DOHH2 (cell line): ENCODE data around the gene UBE2E1.
"Not testable (repeated sequence)": the region's sequence is repeated elsewhere in the genome, so short reads cannot be mapped to it uniquely, and the experiment has no call there.

ENCODE experiments used
- H3F3A ChIP-seq: fragments of 200-600 bp; sonication (generic), shearing (Covaris generic); 2 replicates; pipeline ENCODE4 v1.6.0; 2016; ENCODE audit warnings: antibody characterized with exemption, mild to moderate bottlenecking; ENCODE audit not compliant: control insufficient read depth, insufficient read depth
- H3K27ac ChIP-seq: fragments of 200-600 bp; sonication (generic); 2 replicates; pipeline ENCODE4 v1.5.1; 2014; ENCODE audit warnings: low read depth, mild to moderate bottlenecking, low read length, moderate library complexity
- H3K27me3 ChIP-seq: fragments of 200-600 bp; sonication (generic); 2 replicates; pipeline ENCODE4 v1.6.1; 2014; ENCODE audit warnings: mild to moderate bottlenecking, low read length, mixed read lengths; ENCODE audit not compliant: control insufficient read depth
- H3K36me3 ChIP-seq: fragments of 200-600 bp; sonication (generic); 2 replicates; pipeline ENCODE4 v1.6.1; 2014; ENCODE audit warnings: mild to moderate bottlenecking, low read length, moderate library complexity, mixed read lengths; ENCODE audit not compliant: control insufficient read depth
- H3K4me1 ChIP-seq: fragments of 200-600 bp; sonication (generic); 2 replicates; pipeline ENCODE4 v1.6.1; 2014; ENCODE audit warnings: mild to moderate bottlenecking, low read length, mixed read lengths; ENCODE audit not compliant: control insufficient read depth
- H3K4me2 ChIP-seq: fragments of 200-600 bp; sonication (generic); 2 replicates; pipeline ENCODE4 v1.6.0; 2014; ENCODE audit warnings: mild to moderate bottlenecking, low read length, moderate library complexity
- H3K4me3 ChIP-seq: fragments of 200-600 bp; sonication (generic); 2 replicates; pipeline ENCODE4 v1.5.1; 2014; ENCODE audit warnings: mild to moderate bottlenecking, low read length, mixed read lengths
- H3K79me2 ChIP-seq: fragments of 200-600 bp; sonication (generic); 2 replicates; pipeline ENCODE4 v1.6.1; 2014; ENCODE audit warnings: mild to moderate bottlenecking, low read length, mixed read lengths; ENCODE audit not compliant: control insufficient read depth
- H3K9me2 ChIP-seq: fragments of 200-600 bp; sonication (generic); replicated peaks from 2 replicates; pipeline ENCODE4 v1.6.1; 2014; ENCODE audit warnings: mild to moderate bottlenecking, low read length, mixed read lengths; ENCODE audit not compliant: control insufficient read depth
- H3K9me3 ChIP-seq: fragments of 200-600 bp; sonication (generic); 2 replicates; pipeline ENCODE4 v1.6.1; 2014; ENCODE audit warnings: antibody characterized with exemption, low read length, mixed read lengths; ENCODE audit not compliant: control insufficient read depth, insufficient read depth
- H4K20me1 ChIP-seq: fragments of 200-600 bp; sonication (generic); 2 replicates; pipeline ENCODE4 v1.6.0; 2014; ENCODE audit warnings: low read depth, mild to moderate bottlenecking, antibody characterized with exemption, low read length, moderate library complexity; ENCODE audit not compliant: control insufficient read depth, insufficient read depth
- CTCF ChIP-seq: fragments of 200-600 bp; sonication (generic); IDR thresholded peaks from one replicate; pipeline ENCODE4 v1.5.1; 2014; ENCODE audit warnings: antibody characterized with exemption, mild to moderate bottlenecking, low read depth, low read length; ENCODE audit not compliant: poor library complexity, severe bottlenecking
- EZH2phosphoT487 ChIP-seq: fragments of 200-600 bp; sonication (generic); IDR thresholded peaks from 2 replicates; pipeline ENCODE4 v1.6.1; 2017; ENCODE audit warnings: borderline replicate concordance, mild to moderate bottlenecking, antibody characterized with exemption, low read length, moderate library complexity, mixed read lengths

The UBE2E1 gene

GRCh38 chr3:23869977-23870662, 64.4 kb downstream of the UBE2E1 start:
- H4K20me1 ChIP-seq, result 0 out of 2 replicates have a peak, but pooled peaks cover 5% of the 10 kb centered on the region

GRCh38 chr3:23870663-23871043, 64.9 kb downstream of the UBE2E1 start:
- H3K79me2 ChIP-seq, result peaks cover 12% of the 10 kb centered on the region
- H3K27me3 ChIP-seq, H3K9me2 ChIP-seq, H3K4me2 ChIP-seq, H3K4me3 ChIP-seq, H3F3A ChIP-seq, H3K27ac ChIP-seq, H3K9me3 ChIP-seq, H3K36me3 ChIP-seq, H3K4me1 ChIP-seq, H4K20me1 ChIP-seq: not testable (repeated sequence)

More at GRCh38 chr3:23869977-23870662, 64.4 kb downstream of the UBE2E1 start:
- Histone ChIP-seq H3K4me2 (no peak overlapping the region), H3F3A (no peaks in the 10 kb centered on the region), H3K27me3 (no peaks in the 10 kb centered on the region), H3K4me3 (no peak overlapping the region), H3K9me3 (no peaks in the 10 kb centered on the region), H3K9me2 (no peaks in the 10 kb centered on the region), H3K4me1 (peaks cover 13% of the 10 kb centered on the region), H3K36me3 (no peaks in the 10 kb centered on the region), H3K27ac (no peak overlapping the region), H3K79me2 (peaks cover 12% of the 10 kb centered on the region)
- no peak for TF ChIP-seq CTCF
- no peak for TF ChIP-seq EZH2phosphoT487

GRCh38 chr3:23871361-23871760, 65.6 kb downstream of the UBE2E1 start:
- not testable (repeated sequence) for H3K4me2 ChIP-seq, H3K9me2 ChIP-seq, H3K27ac ChIP-seq, H3F3A ChIP-seq, H4K20me1 ChIP-seq, H3K4me3 ChIP-seq, H3K4me1 ChIP-seq, H3K9me3 ChIP-seq, H3K36me3 ChIP-seq, H3K27me3 ChIP-seq
- peaks cover 12% of the 10 kb centered on the region for H3K79me2 ChIP-seq

GRCh38 chr3:23872330-23872729, 66.6 kb downstream of the UBE2E1 start:
- Histone ChIP-seq H3K9me3 (no peaks in the 10 kb centered on the region), H3K36me3 (no peaks in the 10 kb centered on the region), H4K20me1 (peaks cover 5% of the 10 kb centered on the region; the same call in 1 of the 2 replicates), H3K4me1 (peaks cover 4% of the 10 kb centered on the region), H3K79me2 (peaks cover 17% of the 10 kb centered on the region), H3K27ac (no peak overlapping the region), H3K4me2 (no peak overlapping the region), H3K9me2 (no peaks in the 10 kb centered on the region), H3F3A (no peaks in the 10 kb centered on the region), H3K4me3 (no peak overlapping the region), H3K27me3 (no peaks in the 10 kb centered on the region)
- TF ChIP-seq CTCF (no peak), EZH2phosphoT487 (no peak)
